Endothelial cell of umbilical vein (primary cell): ENCODE measurements around the gene PUS1. TPM values are rescaled to one million over a fixed set of nuclear protein-coding genes. Genes with fewer than 3 reads are reported as not detected.

ENCODE experiments used
- BruUV-seq: library from RNA; stranded (reverse); fragments of 400-500 nt; replicated peaks from 2 replicates; lab custom pipeline; 2021; lab: Mats Ljungman, UMichigan
- CTCF ChIA-PET: fragments of 300-600, 350-600 bp; sonication (Branson Sonifier 250); formaldehyde crosslinking; loops from one replicate; lab custom pipeline; 2021; ENCODE audit warnings: antibody characterized with exemption, inconsistent platforms; lab: Charles Lee
- POLR2A ChIA-PET: fragments of 300-600, 350-600 bp; sonication (Branson Sonifier 250); formaldehyde crosslinking; loops from one replicate; lab custom pipeline; 2021; ENCODE audit warnings: antibody characterized with exemption, inconsistent platforms; lab: Charles Lee
- DNase-seq: peaks from one replicate; pipeline ENCODE4 v3.0.0-alpha.2; 2011; ENCODE audit warnings: low read depth, low spot score
- FAIRE-seq: peaks from 2 replicates; lab custom pipeline; 2011; peaks lifted over from hg19 to GRCh38; lab: Jason Lieb, UNC
- H2AFZ ChIP-seq: 2 replicates; pipeline ENCODE4 v1.6.0; 2012; ENCODE audit warnings: low read depth, low read length, control low read depth, inconsistent platforms
- H3K27ac ChIP-seq: 2 replicates; pipeline ENCODE4 v1.5.1; 2011; ENCODE audit warnings: low read depth, mild to moderate bottlenecking, control low read depth, low read length, moderate library complexity; ENCODE audit not compliant: insufficient read depth
- H3K27me3 ChIP-seq, 2 experiments: 2 replicates each; pipeline versions ENCODE4 v1.6.0 to v1.6.1; 2011; ENCODE audit warnings: low read length in 2 of 2, mixed read lengths in 1 of 2; ENCODE audit not compliant: control insufficient read depth in 2 of 2, insufficient read depth in 2 of 2
- H3K36me3 ChIP-seq, 2 experiments: 2 replicates in 1 of 2; 3 replicates in 1 of 2; pipeline ENCODE4 v1.5.1; 2011; ENCODE audit warnings: low read length in 2 of 2, mild to moderate bottlenecking in 1 of 2, moderate library complexity in 1 of 2; ENCODE audit not compliant: control insufficient read depth in 2 of 2, insufficient read depth in 2 of 2; ENCODE audit errors: extremely low read depth in 1 of 2
- H3K4me1 ChIP-seq: 3 replicates; pipeline ENCODE4 v1.5.1; 2011; ENCODE audit warnings: mild to moderate bottlenecking, low read length; ENCODE audit not compliant: control insufficient read depth, insufficient read depth; ENCODE audit errors: extremely low read depth
- H3K4me2 ChIP-seq: 2 replicates; pipeline ENCODE4 v1.6.1; 2011; ENCODE audit warnings: low read length, control low read depth, mixed read lengths; ENCODE audit not compliant: insufficient read depth
- H3K4me3 ChIP-seq, 3 experiments: fragments of 200-600 bp in 1 of 3; sonication (generic), shearing (Covaris generic) in 1 of 3; replicated peaks in 1 of 3; 2 replicates each; pipeline ENCODE4 v1.5.1; 2011 to 2016; ENCODE audit warnings: control low read depth in 3 of 3, low read length in 3 of 3, mild to moderate bottlenecking in 2 of 3, inconsistent platforms in 1 of 3, low read depth in 1 of 3, moderate library complexity in 1 of 3; ENCODE audit not compliant: insufficient read depth in 1 of 3
- H3K79me2 ChIP-seq: 2 replicates; pipeline ENCODE4 v1.6.0; 2012; ENCODE audit warnings: low read length, inconsistent platforms; ENCODE audit not compliant: control insufficient read depth, insufficient read depth
- H3K9ac ChIP-seq: replicated peaks from 2 replicates; pipeline ENCODE3; 2011; ENCODE audit warnings: low read length, control low read depth; ENCODE audit not compliant: insufficient read depth; ENCODE audit errors: extremely low read depth
- H3K9me1 ChIP-seq: replicated peaks from 3 replicates; pipeline ENCODE4 v1.6.0; 2011; ENCODE audit warnings: mild to moderate bottlenecking, low read length; ENCODE audit not compliant: control insufficient read depth, insufficient read depth; ENCODE audit errors: extremely low read depth
- H3K9me3 ChIP-seq: replicated peaks from 2 replicates; pipeline ENCODE4 v1.5.1; 2012; ENCODE audit warnings: low read length, inconsistent platforms; ENCODE audit not compliant: control insufficient read depth, insufficient read depth
- H4K20me1 ChIP-seq: replicated peaks from 2 replicates; pipeline ENCODE3; 2011; ENCODE audit warnings: mild to moderate bottlenecking, low read length; ENCODE audit not compliant: control insufficient read depth, insufficient read depth; ENCODE audit errors: extremely low read depth
- CTCF ChIP-seq, 2 donors: IDR thresholded peaks; 1 replicate in 1 of 2; 2 replicates in 1 of 2; pipeline ENCODE4 v1.5.1; 2011; ENCODE audit warnings: low read length in 2 of 2, mild to moderate bottlenecking in 2 of 2, moderate library complexity in 2 of 2, control low read depth in 1 of 2, inconsistent platforms in 1 of 2, low read depth in 1 of 2; ENCODE audit not compliant: insufficient read depth in 1 of 2; ENCODE audit errors: extremely low read depth in 1 of 2
- EZH2 ChIP-seq: IDR thresholded peaks from 2 replicates; pipeline ENCODE4 v1.6.1; 2012; ENCODE audit warnings: borderline replicate concordance, low read depth, mild to moderate bottlenecking, moderate library complexity, low read length, inconsistent platforms; ENCODE audit not compliant: severe bottlenecking
- FOS ChIP-seq: IDR thresholded peaks from 2 replicates; pipeline ENCODE4 v1.6.1; 2011; ENCODE audit warnings: mild to moderate bottlenecking, low read length, moderate library complexity, borderline replicate concordance; ENCODE audit not compliant: insufficient read depth
- GATA2 ChIP-seq: IDR thresholded peaks from 2 replicates; pipeline ENCODE4 v1.7.0; 2011; ENCODE audit warnings: low read depth, mild to moderate bottlenecking, moderate library complexity, mixed read lengths, low read length; ENCODE audit not compliant: insufficient read length, insufficient read depth
- JUN ChIP-seq: IDR thresholded peaks from 2 replicates; pipeline ENCODE4 v1.6.1; 2011; ENCODE audit warnings: borderline replicate concordance, low read depth; ENCODE audit not compliant: insufficient read length, insufficient read depth
- MAX ChIP-seq: IDR thresholded peaks from 2 replicates; pipeline ENCODE4 v1.6.1; 2011; ENCODE audit not compliant: insufficient read depth, insufficient read length
- MYC ChIP-seq: IDR thresholded peaks from one replicate; pipeline ENCODE4 v1.6.1; 2011; ENCODE audit warnings: mild to moderate bottlenecking, low read depth, low read length
- POLR2A ChIP-seq: IDR thresholded peaks from 2 replicates; pipeline ENCODE4 v1.6.1; 2012; ENCODE audit warnings: low read depth, mild to moderate bottlenecking, control low read depth, low read length
- POLR2AphosphoS5 ChIP-seq: IDR thresholded peaks from 2 replicates; pipeline ENCODE4 v1.6.1; 2012; ENCODE audit warnings: low read depth, mild to moderate bottlenecking, control low read depth, low read length, moderate library complexity; ENCODE audit not compliant: insufficient read depth
- dilution Hi-C: fragments of 300-500 bp; cut with MboI; formaldehyde crosslinking; loops from one replicate; pipeline ENCODE4 v1.15.0; 2019; ENCODE audit warnings: low sequenced_read_pairs; ENCODE audit not compliant: extremely low pct_ligation_motif_present
- intact Hi-C: fragments of 100-400 bp; cut with micrococcal nuclease; formaldehyde crosslinking; loops from one replicate; pipeline ENCODE4 v1.10.0; 2022
- polyA plus RNA-seq, 4 experiments: library from polyadenylated mRNA; depleted of rRNA in 3 of 4; stranded (reverse) in 3 of 4; unstranded in 1 of 4; fragments of >200 nt; gene quantifications; 2 replicates each; pipeline versions ENCODE4 v1.2.1 to v1.2.3, GENCODE V29; 2011 to 2012; ENCODE audit warnings: missing spikeins in 1 of 4
- total RNA-seq: library from RNA; stranded (reverse); gene quantifications from 2 replicates; pipeline ENCODE4 v1.2.3, GENCODE V29; 2021

PUS1 gene
- total and polyA plus RNA-seq, 2 donors (not counting 3 experiments of a cell fraction or from before 2014, with no cell fraction given) = 33.9 to 52.2 TPM

- Histone ChIP-seq H3K9me3 (no peaks in the 10 kb centered on the region), H3K27ac (no peak overlapping the region), H3K4me3 (no peak overlapping the region), H3K36me3 (no peaks in the 10 kb centered on the region), H3K9me1 (no peaks in the 10 kb centered on the region), H3K9ac (no peak overlapping the region), H3K4me2 (no peak overlapping the region), H2AFZ (no peak overlapping the region), H3K4me1 (no peaks in the 10 kb centered on the region), H4K20me1 (no peaks in the 10 kb centered on the region), H3K79me2 (no peaks in the 10 kb centered on the region), H3K27me3 (peaks cover 0 to 7% of the 10 kb centered on the region in 2 experiments)
- FAIRE-seq = no peak
- POLR2A ChIA-PET = no interaction called here
- dilution Hi-C loops = no loop called here
- CTCF ChIA-PET = interaction anchor here (0.8 to 1.3 kb wide), 2 partner anchors 11 to 47 kb away, joined by 3 read pairs; no protein-coding TSS in a partner anchor
- no peak for DNase-seq
- TF ChIP-seq CTCF (IDR thresholded peaks at IDR 0.05; ENCODE audit: extremely low read depth in 1 of 2, insufficient read depth in 1 of 2, low read depth in 1 of 2, low read length in 2 of 2) (no peak), MYC (no peak), FOS (no peak), JUN (no peak), POLR2AphosphoS5 (no peak), GATA2 (no peak), POLR2A (no peak), EZH2 (no peak), MAX (no peak)
- intact Hi-C loops = no loop called here
- BruUV-seq = no TSS peak
Observed at GRCh38 chr12:131882804-131883520, 46.1 kb upstream of the PUS1 start.
